Testis (tissue), 3 donors: Measurements from ENCODE around the gene EFHB. TPM values are rescaled to one million over a fixed set of nuclear protein-coding genes. Genes with fewer than 3 reads are reported as not detected.

Experiments used
- DNase-seq: peaks from one replicate; pipeline ENCODE4 v3.0.0-alpha.2; 2019
- H3K27ac ChIP-seq, 2 donors: fragments of 200-600 bp; sonication (generic); one replicate each; pipeline ENCODE4 v1.5.1; 2019
- H3K27me3 ChIP-seq: fragments of 200-600 bp; sonication (generic); one replicate; pipeline ENCODE4 v1.5.1; 2019
- H3K36me3 ChIP-seq: fragments of 200-600 bp; sonication (generic); one replicate; pipeline ENCODE4 v1.5.1; 2017; ENCODE audit warnings: low read depth; ENCODE audit errors: missing control alignments
- H3K4me1 ChIP-seq: fragments of 200-600 bp; sonication (generic); one replicate; pipeline ENCODE4 v1.5.1; 2019
- H3K4me3 ChIP-seq, 2 donors: fragments of 200-600 bp; sonication (generic); one replicate each; pipeline ENCODE4 v1.5.1; 2017 to 2019
- H3K9me3 ChIP-seq: fragments of 200-600 bp; sonication (generic); one replicate; pipeline ENCODE4 v1.5.1; 2017
- POLR2A ChIP-seq: fragments of 450-650 bp; IDR thresholded peaks from one replicate; pipeline ENCODE4 v1.6.1; 2017; ENCODE audit warnings: antibody characterized with exemption, mild to moderate bottlenecking, moderate library complexity
- WGBS, 2 donors: methylation state at CpG; one replicate each; pipeline ENCODE4 v1.1.5; 2018; 5-methylcytosine and 5-hydroxymethylcytosine counted together
- intact Hi-C: fragments of 100-400 bp; cut with DNase I; formaldehyde crosslinking; loops from one replicate; pipeline ENCODE4 v1.15.1; 2023; ENCODE audit warnings: low total_unique reads
- polyA plus RNA-seq: library from polyadenylated mRNA; stranded (reverse); fragments of 350-450 nt; fragmentation: Illumina TruSeq; extraction: RNeasy Lipid Tissue Mini Kit (QIAGEN cat#74804); gene quantifications from one replicate; pipeline ENCODE4 v1.2.3, GENCODE V29; 2014; ENCODE audit warnings: low read depth, low replicate concordance; ENCODE audit not compliant: insufficient read depth
- total RNA-seq, 2 donors: library from RNA; depleted of rRNA; stranded (reverse); fragments of >200 nt; gene quantifications; one replicate each; pipeline ENCODE4 v1.2.3, GENCODE V29; 2016
- TF ChIP-seq, protein P1 (sequence below), 3 experiments: fragments of 450-650 bp in 2 of 3; fragments of 200-600 bp in 1 of 3; sonication (generic) in 1 of 3; IDR thresholded peaks; one replicate each; pipeline ENCODE4 v1.5.1; 2016 to 2019; ENCODE audit warnings: antibody characterized with exemption in 3 of 3, mild to moderate bottlenecking in 2 of 3, moderate library complexity in 1 of 3

The EFHB gene
- total and polyA plus RNA-seq, 3 donors from 2014 or later = 9.4 to 32.9 (median 22.0) TPM

DNA sequence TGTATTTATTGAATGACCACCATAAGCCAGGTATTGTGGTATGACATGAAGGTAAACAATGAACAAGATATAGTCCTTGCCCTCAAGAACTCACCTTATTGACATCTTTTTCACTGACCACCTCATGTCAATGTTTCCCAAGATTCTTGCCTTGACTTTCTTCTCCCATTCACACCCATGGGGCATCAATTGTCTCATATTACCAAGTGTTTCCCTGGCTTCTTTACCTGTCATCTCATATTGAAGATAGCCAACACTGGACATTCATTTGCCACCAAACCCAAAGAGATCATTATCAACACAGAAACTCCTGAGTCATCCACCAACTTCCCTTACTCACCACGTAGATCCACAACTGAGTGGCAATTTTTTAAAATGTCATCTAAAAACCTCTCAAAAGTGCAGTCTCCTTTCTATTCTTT is 2.2 kb downstream of the EFHB start:
- no peaks in the 10 kb centered on the region for H3K36me3 ChIP-seq
- intact Hi-C loops = no loop called here
- 79 to 95% methylated on average over 1 of the region's 1 CpG for WGBS, 2 donors

GRCh38 chr3:19931180-19931692 is 2.8 kb downstream of the EFHB start:
- H3K27me3 ChIP-seq = no peaks in the 10 kb centered on the region
- H3K27ac ChIP-seq = no peak overlapping the region
- no peaks in the 10 kb centered on the region for H3K4me1 ChIP-seq
- intact Hi-C loops = no loop called here
- DNase-seq = no peak
- no peaks in the 10 kb centered on the region for H3K9me3 ChIP-seq
- WGBS, 2 donors = 45 to 55% methylated on average over 2 of the region's 2 CpGs
- no peak for TF ChIP-seq POLR2A
- TF ChIP-seq, protein P1, sequence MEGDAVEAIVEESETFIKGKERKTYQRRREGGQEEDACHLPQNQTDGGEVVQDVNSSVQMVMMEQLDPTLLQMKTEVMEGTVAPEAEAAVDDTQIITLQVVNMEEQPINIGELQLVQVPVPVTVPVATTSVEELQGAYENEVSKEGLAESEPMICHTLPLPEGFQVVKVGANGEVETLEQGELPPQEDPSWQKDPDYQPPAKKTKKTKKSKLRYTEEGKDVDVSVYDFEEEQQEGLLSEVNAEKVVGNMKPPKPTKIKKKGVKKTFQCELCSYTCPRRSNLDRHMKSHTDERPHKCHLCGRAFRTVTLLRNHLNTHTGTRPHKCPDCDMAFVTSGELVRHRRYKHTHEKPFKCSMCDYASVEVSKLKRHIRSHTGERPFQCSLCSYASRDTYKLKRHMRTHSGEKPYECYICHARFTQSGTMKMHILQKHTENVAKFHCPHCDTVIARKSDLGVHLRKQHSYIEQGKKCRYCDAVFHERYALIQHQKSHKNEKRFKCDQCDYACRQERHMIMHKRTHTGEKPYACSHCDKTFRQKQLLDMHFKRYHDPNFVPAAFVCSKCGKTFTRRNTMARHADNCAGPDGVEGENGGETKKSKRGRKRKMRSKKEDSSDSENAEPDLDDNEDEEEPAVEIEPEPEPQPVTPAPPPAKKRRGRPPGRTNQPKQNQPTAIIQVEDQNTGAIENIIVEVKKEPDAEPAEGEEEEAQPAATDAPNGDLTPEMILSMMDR (IDR thresholded peaks at IDR 0.05) = no peak
- H3K36me3 ChIP-seq = no peaks in the 10 kb centered on the region
- H3K4me3 ChIP-seq = no peak overlapping the region

More for the DNA sequence above, 2.2 kb downstream of the EFHB start:
- Histone ChIP-seq H3K27me3 (no peaks in the 10 kb centered on the region), H3K9me3 (no peaks in the 10 kb centered on the region), H3K27ac (no peak overlapping the region), H3K4me3 (no peak overlapping the region), H3K4me1 (no peaks in the 10 kb centered on the region)
- TF ChIP-seq, protein P1 (IDR thresholded peaks at IDR 0.05) = no peak
- no peak for TF ChIP-seq POLR2A
- no peak for DNase-seq

DNA sequence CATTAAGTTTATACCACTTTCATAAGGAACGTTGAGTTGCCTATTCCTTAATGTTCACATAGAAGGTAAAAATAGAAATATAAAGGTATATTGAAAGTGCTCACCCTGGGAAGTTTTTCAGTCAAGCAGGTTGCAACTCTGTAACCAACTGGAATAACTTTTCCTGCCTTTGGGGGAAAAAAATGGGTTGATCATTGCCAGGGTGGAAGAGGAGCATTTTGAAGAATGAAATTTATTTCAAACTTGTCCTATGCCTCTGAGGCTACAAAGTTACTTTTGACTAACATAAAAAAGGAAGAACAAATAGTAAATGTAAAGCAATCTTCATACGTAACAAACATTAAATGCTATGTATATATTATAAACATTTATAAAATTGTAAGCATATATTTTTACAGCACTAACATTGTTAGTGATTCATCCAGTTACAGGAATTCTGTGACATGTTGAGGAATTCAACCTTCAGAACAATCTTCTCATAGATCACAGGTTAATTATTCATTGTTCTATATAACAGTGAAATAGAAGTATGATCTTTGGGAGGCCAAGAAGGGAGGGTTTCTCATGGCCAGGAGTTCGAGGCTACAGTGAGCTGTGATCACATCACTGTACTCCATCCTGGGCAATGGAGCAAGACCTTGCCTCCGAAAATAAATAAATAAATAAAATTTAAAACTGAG is 13.5 kb downstream of the EFHB start:
- DNase-seq = no peak
- no peak overlapping the region for H3K4me3 ChIP-seq
- no peaks in the 10 kb centered on the region for H3K9me3 ChIP-seq
- H3K27me3 ChIP-seq = no peaks in the 10 kb centered on the region
- intact Hi-C loops = no loop called here
- no peak overlapping the region for H3K27ac ChIP-seq
- no peak for TF ChIP-seq POLR2A
- TF ChIP-seq, protein P1 (IDR thresholded peaks at IDR 0.05) = no peak
- WGBS, 2 donors = 53 to 79% methylated on average over 4 of the region's 4 CpGs
- no peaks in the 10 kb centered on the region for H3K4me1 ChIP-seq
- no peaks in the 10 kb centered on the region for H3K36me3 ChIP-seq

- H3K9me3 ChIP-seq = no peaks in the 10 kb centered on the region
- TF ChIP-seq, protein P1 (IDR thresholded peaks at IDR 0.05) = no peak
- no peak for TF ChIP-seq POLR2A
- H3K27me3 ChIP-seq = no peaks in the 10 kb centered on the region
- H3K36me3 ChIP-seq = no peaks in the 10 kb centered on the region
- DNase-seq = no peak
- intact Hi-C loops = no loop called here
- H3K4me3 ChIP-seq = no peak overlapping the region
- no peak overlapping the region for H3K27ac ChIP-seq
- WGBS, 2 donors = 81 to 100% methylated on average over 1 of the region's 1 CpG
- H3K4me1 ChIP-seq = no peaks in the 10 kb centered on the region
Observed at GRCh38 chr3:19917167-19917566, 16.9 kb downstream of the EFHB start.

GRCh38 chr3:19911452-19911851 is 22.6 kb downstream of the EFHB start:
- no peak for TF ChIP-seq POLR2A
- intact Hi-C loops = no loop called here
- DNase-seq = no peak

More at GRCh38 chr3:19911452-19911851, 22.6 kb downstream of the EFHB start:
- H3K9me3 ChIP-seq = no peaks in the 10 kb centered on the region
- no peak overlapping the region for H3K4me3 ChIP-seq
- H3K27me3 ChIP-seq = no peaks in the 10 kb centered on the region
- H3K27ac ChIP-seq = no peak overlapping the region
- H3K4me1 ChIP-seq = no peaks in the 10 kb centered on the region
- no peaks in the 10 kb centered on the region for H3K36me3 ChIP-seq
